GM12873 (cell line): ENCODE data around the gene GORASP2.

Experiments
- TF ChIP-seq, protein P1 (sequence below): IDR thresholded peaks from 2 replicates; pipeline ENCODE4 v1.5.1; 2012; ENCODE audit warnings: low read depth, mild to moderate bottlenecking, moderate library complexity, low read length, control low read depth; ENCODE audit not compliant: insufficient read depth; ENCODE audit errors: missing control alignments

Gene GORASP2

DNA sequence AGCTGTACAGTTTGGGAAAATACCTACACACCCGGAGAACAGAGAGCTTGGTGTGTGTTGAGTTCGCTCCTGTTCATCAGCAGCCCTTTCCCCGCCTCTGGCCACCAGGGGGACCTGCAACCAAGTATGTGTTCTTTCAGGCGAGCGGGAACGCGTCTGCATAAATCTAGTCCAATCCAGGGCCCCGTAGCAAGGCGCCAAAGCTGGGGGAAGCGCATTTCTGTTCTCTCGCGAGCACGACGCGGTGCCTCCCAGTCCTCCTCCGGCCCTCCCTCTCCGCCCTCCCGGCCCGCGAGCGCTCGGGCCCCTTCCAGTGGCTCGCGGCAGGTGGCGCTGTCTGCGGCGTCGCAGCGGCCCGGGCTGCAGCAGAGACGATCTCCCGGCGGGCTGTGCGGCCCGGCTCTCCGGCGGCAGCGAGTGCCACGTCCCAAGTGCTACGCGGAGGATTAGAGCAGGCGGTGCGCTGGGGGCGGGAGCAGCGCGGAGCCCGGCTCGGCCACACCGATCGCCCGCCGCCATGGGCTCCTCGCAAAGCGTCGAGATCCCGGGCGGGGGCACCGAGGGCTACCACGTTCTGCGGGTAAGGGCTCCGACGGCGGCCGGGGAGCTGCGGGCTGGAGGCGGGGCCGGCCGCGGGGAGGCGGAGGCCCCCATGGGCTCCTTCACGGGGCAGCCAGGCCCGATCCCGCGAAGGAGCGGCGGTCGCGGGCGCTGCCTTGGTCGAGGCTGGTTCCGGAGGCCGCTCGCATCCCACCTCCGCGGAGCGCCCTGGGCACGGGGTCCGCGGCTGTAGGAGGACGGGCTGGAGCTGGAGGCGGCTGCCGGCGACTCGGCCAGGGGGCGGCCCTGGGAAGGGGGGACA lies at the start of gene GORASP2:
GORASP2 (plus strand) TSS at position 430 of the 862 bp plus-strand sequence; CDS start at position 518, 88 bp downstream.
- TF ChIP-seq, protein P1, sequence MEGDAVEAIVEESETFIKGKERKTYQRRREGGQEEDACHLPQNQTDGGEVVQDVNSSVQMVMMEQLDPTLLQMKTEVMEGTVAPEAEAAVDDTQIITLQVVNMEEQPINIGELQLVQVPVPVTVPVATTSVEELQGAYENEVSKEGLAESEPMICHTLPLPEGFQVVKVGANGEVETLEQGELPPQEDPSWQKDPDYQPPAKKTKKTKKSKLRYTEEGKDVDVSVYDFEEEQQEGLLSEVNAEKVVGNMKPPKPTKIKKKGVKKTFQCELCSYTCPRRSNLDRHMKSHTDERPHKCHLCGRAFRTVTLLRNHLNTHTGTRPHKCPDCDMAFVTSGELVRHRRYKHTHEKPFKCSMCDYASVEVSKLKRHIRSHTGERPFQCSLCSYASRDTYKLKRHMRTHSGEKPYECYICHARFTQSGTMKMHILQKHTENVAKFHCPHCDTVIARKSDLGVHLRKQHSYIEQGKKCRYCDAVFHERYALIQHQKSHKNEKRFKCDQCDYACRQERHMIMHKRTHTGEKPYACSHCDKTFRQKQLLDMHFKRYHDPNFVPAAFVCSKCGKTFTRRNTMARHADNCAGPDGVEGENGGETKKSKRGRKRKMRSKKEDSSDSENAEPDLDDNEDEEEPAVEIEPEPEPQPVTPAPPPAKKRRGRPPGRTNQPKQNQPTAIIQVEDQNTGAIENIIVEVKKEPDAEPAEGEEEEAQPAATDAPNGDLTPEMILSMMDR, result peak; percentile 88

DNA sequence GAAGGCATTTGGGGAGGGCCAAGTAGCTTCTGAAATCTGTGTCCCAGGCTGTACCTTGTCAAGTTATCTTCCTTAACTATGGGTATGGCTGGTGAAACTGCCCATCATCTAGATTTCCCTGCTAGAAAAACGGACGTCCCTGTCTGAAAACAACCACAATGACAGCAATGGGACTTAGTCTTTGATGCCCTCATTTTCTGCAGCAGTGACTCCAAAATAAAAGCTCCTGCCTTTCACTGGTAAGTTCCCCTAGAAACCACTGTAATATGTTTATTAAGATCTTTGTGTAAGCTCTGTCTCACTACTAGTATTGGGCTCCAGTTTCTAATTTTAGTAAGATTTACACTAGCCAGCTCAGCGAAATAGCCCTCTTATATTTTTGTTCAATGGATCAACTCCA lies 47.2 kb upstream of the GORASP2 start:
- TF ChIP-seq, protein P1, result no peak

DNA sequence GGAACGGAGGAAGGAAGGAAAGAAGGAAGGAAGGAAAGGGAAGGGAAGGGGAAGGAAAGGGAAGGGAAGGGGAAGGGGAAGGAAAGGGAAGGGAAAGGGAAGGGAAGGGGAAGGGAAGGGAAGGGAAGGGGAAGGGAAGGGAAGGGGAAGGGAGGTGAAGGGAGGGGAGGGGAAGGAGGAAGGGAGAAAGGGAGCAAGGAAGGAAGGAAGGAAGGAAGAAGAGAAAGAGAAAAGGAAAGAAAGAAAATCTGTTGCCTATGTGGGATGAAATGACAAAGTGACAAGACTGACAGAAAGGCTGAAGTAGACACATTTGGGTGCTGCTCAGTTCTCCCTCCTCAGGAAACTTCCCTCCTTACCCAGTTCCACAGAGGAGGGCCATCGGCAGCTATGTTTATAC lies 46.3 kb upstream of the GORASP2 start:
- TF ChIP-seq, protein P1, result no peak

DNA sequence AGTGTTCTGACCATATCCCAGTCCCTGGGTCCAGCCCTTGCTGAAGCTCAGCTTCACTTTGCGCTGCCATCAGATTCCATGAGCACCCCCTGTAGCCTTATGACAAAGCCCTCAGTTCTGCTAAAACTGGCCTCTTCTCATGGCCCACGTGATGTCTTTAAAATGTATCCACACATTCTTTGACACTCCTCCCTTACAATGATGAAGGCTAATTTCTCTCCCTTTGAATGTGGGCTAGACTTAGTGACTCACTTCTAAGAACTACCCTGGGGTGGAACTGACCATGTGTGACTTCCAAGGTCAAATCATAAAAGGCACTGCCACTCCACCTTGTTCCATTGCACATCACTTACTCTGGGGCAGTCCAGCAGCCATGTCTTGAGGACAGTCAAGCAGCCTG lies 45.4 kb upstream of the GORASP2 start:
- TF ChIP-seq, protein P1, result no peak

DNA sequence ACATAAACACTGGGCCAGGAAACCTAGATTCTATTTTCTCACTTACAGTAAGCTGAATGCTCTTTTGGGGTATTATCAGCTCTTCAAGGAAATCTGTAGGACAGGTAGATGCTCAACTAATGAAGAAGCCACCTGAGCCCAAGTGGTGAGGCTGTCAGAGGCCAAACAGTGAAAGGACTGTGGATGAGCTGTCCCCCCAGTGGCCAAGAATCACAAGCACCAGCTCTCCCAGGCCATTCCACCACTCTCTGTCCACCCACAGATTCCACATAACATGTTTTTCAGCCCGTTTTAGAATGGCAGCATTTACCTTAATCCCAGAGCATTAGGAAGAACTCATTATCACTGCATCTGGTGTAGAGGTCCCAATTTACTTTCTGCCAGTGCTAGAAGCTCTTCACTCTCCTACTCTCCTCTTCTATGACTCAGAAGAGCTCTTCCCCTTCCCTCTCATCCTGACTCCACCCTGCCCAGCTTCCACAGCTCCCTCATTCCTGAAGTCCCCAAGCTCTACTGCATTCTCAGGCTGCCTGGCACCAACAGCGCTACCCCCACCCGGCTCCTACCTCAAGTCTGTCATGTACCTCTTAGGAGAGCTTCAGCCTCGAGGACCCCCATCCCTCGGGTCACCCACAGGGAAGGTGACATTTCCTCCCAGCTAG lies 43.8 kb upstream of the GORASP2 start:
- TF ChIP-seq, protein P1, result no peak

DNA sequence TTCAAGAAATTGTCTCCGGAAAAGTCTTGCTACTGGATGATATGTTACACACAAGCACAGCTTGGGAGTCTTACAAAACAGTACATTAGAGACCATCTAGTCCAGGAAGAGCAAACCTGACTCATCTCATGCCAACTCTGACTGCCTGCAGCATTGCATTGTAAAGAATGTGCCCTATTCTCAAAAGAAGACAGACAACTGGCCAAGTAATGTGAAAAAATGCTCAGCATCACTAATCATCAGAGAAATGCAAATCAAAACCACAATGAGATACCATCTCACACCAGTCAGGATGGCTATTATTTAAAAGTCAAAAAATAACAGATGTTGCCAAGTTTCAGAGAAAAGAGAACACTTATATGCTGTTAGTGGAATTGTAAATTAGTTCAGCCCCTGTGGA lies 42.7 kb upstream of the GORASP2 start:
- TF ChIP-seq, protein P1, result no peak

DNA sequence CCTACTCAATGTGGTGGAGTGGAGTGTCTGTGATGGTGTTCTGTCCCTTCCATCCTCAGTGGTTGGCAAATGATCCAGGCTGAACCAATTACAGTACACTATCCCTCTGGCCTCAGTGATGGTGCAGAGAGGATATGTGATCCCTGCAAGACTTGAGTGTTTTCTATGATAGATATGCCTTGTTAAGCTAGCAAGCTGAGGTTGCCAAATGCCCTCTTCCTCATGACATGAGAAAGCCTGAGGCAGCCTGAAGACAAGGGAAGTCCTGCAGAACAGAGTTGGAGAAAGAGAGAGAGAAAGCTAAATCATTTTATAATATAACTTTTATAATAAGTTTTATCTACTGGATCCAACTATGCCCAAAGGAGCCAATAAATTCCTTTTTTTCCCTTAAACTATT lies 41.6 kb upstream of the GORASP2 start:
- TF ChIP-seq, protein P1, result no peak
